Vagina (tissue), 2 donors: ENCODE data around the gene ZNF331.

Experiments
- CTCF ChIP-seq, 3 experiments: fragments of 450-650 bp in 2 of 3; fragments of 200-600 bp in 1 of 3; sonication (generic) in 1 of 3; IDR thresholded peaks; one replicate each; pipeline ENCODE4 v1.5.1; 2017 to 2019; ENCODE audit warnings: antibody characterized with exemption in 3 of 3, mild to moderate bottlenecking in 2 of 3, moderate library complexity in 2 of 3
- POLR2A ChIP-seq, 2 donors: fragments of 450-650 bp; IDR thresholded peaks; one replicate each; pipeline ENCODE4 v1.6.1; 2017; ENCODE audit warnings: antibody characterized with exemption in 2 of 2, mild to moderate bottlenecking in 2 of 2, moderate library complexity in 2 of 2
- POLR2AphosphoS5 ChIP-seq, 2 donors: sonication (generic); formaldehyde crosslinking; IDR thresholded peaks; one replicate each; pipeline ENCODE4 v1.9.0; 2017; ENCODE audit warnings: antibody characterized with exemption in 2 of 2, mild to moderate bottlenecking in 2 of 2, low read depth in 1 of 2; ENCODE audit not compliant: insufficient read depth in 1 of 2

DNA sequence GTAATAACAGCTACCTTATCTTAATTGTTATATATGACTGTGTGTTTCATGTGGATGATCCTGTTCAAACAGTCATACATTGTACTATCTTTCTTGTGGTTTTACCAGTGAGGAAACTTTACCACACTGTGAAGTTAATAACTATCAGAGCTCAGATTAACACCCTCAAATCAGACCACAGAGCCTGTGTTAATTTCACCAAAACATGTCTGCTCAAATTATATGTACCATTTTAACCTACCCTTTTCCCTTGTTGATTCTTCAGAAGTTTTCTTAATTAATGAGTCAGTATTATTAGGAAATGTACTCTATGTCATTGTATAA, 1.8 kb upstream of the ZNF331 start:
- TF ChIP-seq POLR2A (IDR thresholded peaks at IDR 0.05) (no peak), CTCF (IDR thresholded peaks at IDR 0.05) (no peak), POLR2AphosphoS5 (IDR thresholded peaks at IDR 0.05; ENCODE audit: insufficient read depth in 1 of 2, low read depth in 1 of 2) (no peak)
